Fibroblast of mammary gland (primary cell): ENCODE data around the gene TMEM229B.
A peak's percentile ranks its signal among the peaks of the same experiment; 100 is the strongest.

ENCODE experiments used
- DNase-seq: peaks from one replicate; pipeline ENCODE4 v3.0.0-alpha.2; 2010; ENCODE audit warnings: low read depth
- H3K4me3 ChIP-seq: 2 replicates; pipeline ENCODE4 v1.5.1; 2011; ENCODE audit warnings: low read depth, mild to moderate bottlenecking, low read length, moderate library complexity; ENCODE audit not compliant: control insufficient read depth
- CTCF ChIP-seq: conservative IDR thresholded peaks from 2 replicates; pipeline ENCODE4 v1.5.1; 2011; ENCODE audit warnings: low read depth, low read length, inconsistent platforms; ENCODE audit not compliant: control insufficient read depth, insufficient read depth

TMEM229B gene

GRCh38 chr14:67464377-67464776 is 24.1 kb downstream of the TMEM229B start:
- H3K4me3 ChIP-seq: no peak overlapping the region
- DNase-seq: no peak
- TF ChIP-seq CTCF: no peak

- no peak overlapping the region for H3K4me3 ChIP-seq
- DNase-seq: no peak
- TF ChIP-seq CTCF: no peak
These were observed 24.6 kb downstream of the TMEM229B start for GRCh38 chr14:67463900-67464299.

- no peak overlapping the region for H3K4me3 ChIP-seq
- TF ChIP-seq CTCF: no peak
- DNase-seq: no peak
These were observed 26.5 kb downstream of the TMEM229B start for GRCh38 chr14:67461996-67462395.

GRCh38 chr14:67461341-67461985 is 27.1 kb downstream of the TMEM229B start:
- peak; percentile 33 for DNase-seq
- no peak for TF ChIP-seq CTCF
- H3K4me3 ChIP-seq: no peak overlapping the region

GRCh38 chr14:67459336-67459735 is 29.2 kb downstream of the TMEM229B start:
- no peak overlapping the region for H3K4me3 ChIP-seq
- no peak for TF ChIP-seq CTCF
- DNase-seq: no peak

GRCh38 chr14:67457782-67458181 is 30.7 kb downstream of the TMEM229B start:
- H3K4me3 ChIP-seq: no peak overlapping the region
- TF ChIP-seq CTCF: no peak
- DNase-seq: no peak

- H3K4me3 ChIP-seq: no peak overlapping the region
- no peak for TF ChIP-seq CTCF
- DNase-seq: no peak
These were observed 31.8 kb downstream of the TMEM229B start for GRCh38 chr14:67456732-67457131.
